ENCODE data around the gene BTG2.
A peak's percentile ranks its signal among the peaks of the same experiment; 100 is the strongest.

Gene BTG2

DNA sequence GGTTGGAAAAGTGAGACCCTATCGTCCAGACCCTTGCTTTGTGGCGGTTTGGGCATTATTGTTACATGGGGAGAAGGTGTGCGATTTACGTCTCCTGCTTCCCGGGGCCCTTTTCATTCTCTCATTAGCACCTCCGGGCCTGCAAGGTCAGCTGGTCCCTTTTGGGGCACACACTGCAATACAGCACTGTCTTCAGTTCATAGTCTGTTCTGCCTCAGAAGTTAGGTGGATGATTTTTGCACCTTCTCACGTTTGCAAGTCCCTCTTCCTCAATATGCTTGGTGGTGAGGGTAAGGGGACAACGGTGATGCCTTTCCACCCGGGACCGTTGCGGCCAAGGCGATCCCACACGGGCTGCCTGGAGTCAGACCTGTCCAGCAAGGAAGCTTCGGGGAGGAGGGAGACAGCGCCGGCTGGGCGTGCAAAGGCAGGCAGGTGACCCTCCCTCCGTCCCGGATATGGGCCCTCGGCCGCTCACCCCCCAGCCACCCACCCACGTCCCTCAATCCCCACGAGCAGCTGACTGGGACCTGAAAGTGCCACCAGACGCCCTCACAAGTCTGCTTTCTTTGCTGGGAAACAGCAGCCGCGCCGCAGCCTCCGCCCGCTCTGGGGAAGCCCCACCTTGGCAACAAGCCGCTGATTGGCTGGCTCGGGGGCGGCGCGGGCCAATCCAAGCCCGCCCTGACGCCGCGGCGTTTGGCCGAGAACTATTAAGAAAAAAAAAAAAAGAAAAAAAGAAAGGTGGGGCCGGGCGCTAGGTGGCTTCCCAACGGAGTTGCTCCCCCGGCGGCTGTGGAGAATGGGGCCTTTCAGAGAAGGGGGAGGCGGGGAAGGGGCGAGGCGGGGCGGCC lies 21.7 kb downstream of the BTG2 start:
- H2AFZ ChIP-seq (ENCODE audit: low read length), result peak overlapping the region; percentile 92
- DNase-seq (ENCODE audit: low spot score), result peak; percentile 92
- peak overlapping the region; percentile 97 for H3K18ac ChIP-seq (ENCODE audit: low read length)
- peak overlapping the region; percentile 83 for H2BK5ac ChIP-seq (ENCODE audit: low read length)
- H3K9me3 ChIP-seq (replicated peaks in 1 of 2; ENCODE audit: control insufficient read depth in 2 of 2, insufficient read depth in 1 of 2, low read depth in 1 of 2, low read length in 2 of 2), result no peaks in the 10 kb centered on the region
- peaks cover 2% of the 10 kb centered on the region for H3K79me1 ChIP-seq (ENCODE audit: low read depth, low read length)
- peak overlapping the region; percentile 92 for H2AK5ac ChIP-seq (ENCODE audit: low read depth, low read length)
- H4K8ac ChIP-seq (ENCODE audit: low read depth, low read length), result peak overlapping the region; percentile 83
- H3K23ac ChIP-seq (ENCODE audit: low read depth, low read length, poor library complexity), result peak overlapping the region; percentile 86
- H3K36me3 ChIP-seq (replicated peaks in 1 of 2; ENCODE audit: control insufficient read depth in 2 of 2, insufficient read depth in 2 of 2, low read length in 2 of 2), result no peaks in the 10 kb centered on the region
- H3K4me3 ChIP-seq (ENCODE audit: low read length in 2 of 2), result peak overlapping the region; percentile 49 to 65
- H3K14ac ChIP-seq (ENCODE audit: low read length), result peak overlapping the region; percentile 82
- H3K4me2 ChIP-seq (ENCODE audit: insufficient read depth, low read length, poor library complexity, severe bottlenecking), result peak overlapping the region; percentile 70
- H2BK15ac ChIP-seq (ENCODE audit: low read length), result peak overlapping the region; percentile 92
- peak overlapping the region; percentile 99 for H3K4ac ChIP-seq (ENCODE audit: low read length)
- peak overlapping the region; percentile 93 for H3K9ac ChIP-seq (ENCODE audit: low read depth, low read length, poor library complexity)
- peak overlapping the region; percentile 47 for H4K91ac ChIP-seq (ENCODE audit: low read depth, low read length, poor library complexity)
- no CpG with 5 or more reads among the region's 49 CpGs for WGBS, 2 donors (ENCODE audit: extremely low coverage in 2 of 2, insufficient read length in 2 of 2, insufficient replicate concordance in 1 of 2)
- peak overlapping the region; percentile 66 for H2BK12ac ChIP-seq (ENCODE audit: low read length)
- peaks cover 0 to 16% (median 0%) of the 10 kb centered on the region in 3 experiments for H3K27me3 ChIP-seq (ENCODE audit: control insufficient read depth in 3 of 3, insufficient read depth in 3 of 3, low read depth in 1 of 3, low read length in 3 of 3)
- peaks cover 41 to 48% of the 10 kb centered on the region in 2 donors for H3K4me1 ChIP-seq (ENCODE audit: control insufficient read depth in 2 of 2, insufficient read depth in 1 of 2, low read depth in 1 of 2, low read length in 2 of 2)
- peak overlapping the region; percentile 99 for H3K27ac ChIP-seq (replicated peaks; ENCODE audit: low read length)
- H2BK120ac ChIP-seq (ENCODE audit: low read depth, low read length), result peak overlapping the region; percentile 56

DNA sequence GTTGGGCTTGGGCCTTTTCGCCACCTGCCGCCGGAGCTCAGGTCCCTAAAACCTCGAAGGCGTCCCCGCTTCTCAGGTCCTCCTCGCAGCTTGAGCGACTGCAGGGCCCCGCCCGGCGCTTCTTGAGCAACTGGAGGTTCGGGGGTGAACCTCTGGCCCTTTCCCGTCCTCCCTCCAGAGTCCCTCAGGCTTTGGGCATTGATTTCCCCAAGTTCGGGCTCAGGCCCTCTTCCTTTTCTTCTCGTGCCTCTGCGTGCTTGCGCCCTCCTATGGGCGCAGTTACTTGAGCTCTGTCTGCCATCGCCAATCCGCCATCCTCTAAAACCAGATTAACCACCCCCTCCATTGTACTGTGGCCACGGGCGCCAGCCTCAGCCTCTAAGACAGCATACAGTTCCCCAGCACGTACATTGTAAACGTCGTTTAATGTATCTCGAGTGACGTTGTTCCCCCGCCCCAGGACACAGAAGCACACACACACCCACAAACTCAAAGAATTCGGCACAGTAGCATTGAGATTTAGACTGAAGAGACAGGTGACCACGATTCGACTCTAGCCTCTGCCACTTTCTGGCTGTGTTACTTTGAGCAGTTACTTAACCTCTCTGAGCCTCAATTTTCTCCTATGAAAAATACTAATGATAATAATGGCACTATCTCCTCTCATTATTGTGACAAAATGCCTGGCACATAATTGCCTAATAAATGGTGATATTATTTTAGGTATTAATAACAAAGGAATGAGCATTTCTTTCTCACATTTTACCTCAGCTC lies 22.6 kb downstream of the BTG2 start:
- H3K4me1 ChIP-seq (ENCODE audit: control insufficient read depth in 2 of 2, insufficient read depth in 1 of 2, low read depth in 1 of 2, low read length in 2 of 2), result peaks cover 37 to 45% of the 10 kb centered on the region in 2 donors

DNA sequence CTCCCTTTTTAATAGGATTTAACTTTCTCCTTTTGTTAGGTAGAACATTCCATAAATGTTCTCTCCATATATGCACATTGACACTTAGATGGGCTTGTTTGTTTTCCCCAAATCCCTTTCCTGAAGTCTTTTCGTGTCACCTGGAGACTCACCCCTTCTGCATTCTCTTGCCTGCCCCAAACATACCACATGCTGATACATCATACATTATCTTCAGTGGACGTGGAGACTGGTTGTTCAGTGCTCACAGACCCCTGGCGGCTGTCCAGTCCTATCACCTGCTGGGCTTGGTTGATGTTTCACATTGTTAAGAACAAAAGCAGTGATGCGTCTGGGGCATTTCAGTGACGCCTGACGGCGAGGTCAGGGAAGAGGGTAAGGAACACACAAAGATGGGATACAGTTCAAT lies 23.4 kb downstream of the BTG2 start:
- no CpG with 5 or more reads among the region's 7 CpGs for WGBS, 2 donors (ENCODE audit: extremely low coverage in 2 of 2, insufficient read length in 2 of 2, insufficient replicate concordance in 1 of 2)

More for the DNA sequence above, 22.6 kb downstream of the BTG2 start:
- Histone ChIP-seq H3K79me1 (ENCODE audit: low read depth, low read length) (peaks cover 2% of the 10 kb centered on the region), H2AFZ (ENCODE audit: low read length) (peak overlapping the region; percentile 92), H3K4ac (ENCODE audit: low read length) (no peak overlapping the region), H3K9me3 (replicated peaks in 1 of 2; ENCODE audit: control insufficient read depth in 2 of 2, insufficient read depth in 1 of 2, low read depth in 1 of 2, low read length in 2 of 2) (no peaks in the 10 kb centered on the region), H2BK120ac (ENCODE audit: low read depth, low read length) (peak overlapping the region; percentile 10), H3K18ac (ENCODE audit: low read length) (peak overlapping the region; percentile 94), H3K27ac (replicated peaks; ENCODE audit: low read length) (peak overlapping the region; percentile 96), H2BK15ac (ENCODE audit: low read length) (no peak overlapping the region), H3K4me2 (ENCODE audit: insufficient read depth, low read length, poor library complexity, severe bottlenecking) (peak overlapping the region; percentile 45), H3K36me3 (replicated peaks in 1 of 2; ENCODE audit: control insufficient read depth in 2 of 2, insufficient read depth in 2 of 2, low read length in 2 of 2) (no peaks in the 10 kb centered on the region), H2AK5ac (ENCODE audit: low read depth, low read length) (no peak overlapping the region), H2BK5ac (ENCODE audit: low read length) (peak overlapping the region; percentile 76), H4K8ac (ENCODE audit: low read depth, low read length) (no peak overlapping the region), H3K27me3 (ENCODE audit: control insufficient read depth in 3 of 3, insufficient read depth in 3 of 3, low read depth in 1 of 3, low read length in 3 of 3) (peaks cover 0 to 16% (median 0%) of the 10 kb centered on the region in 3 experiments), H4K91ac (ENCODE audit: low read depth, low read length, poor library complexity) (peak overlapping the region; percentile 15), H3K14ac (ENCODE audit: low read length) (no peak overlapping the region), H3K23ac (ENCODE audit: low read depth, low read length, poor library complexity) (no peak overlapping the region), H3K4me3 (ENCODE audit: low read length in 2 of 2) (peak overlapping the region in 1 of 2 donors; percentile 49), H2BK12ac (ENCODE audit: low read length) (no peak overlapping the region), H3K9ac (ENCODE audit: low read depth, low read length, poor library complexity) (no peak overlapping the region)
- peak; percentile 75 for DNase-seq (ENCODE audit: low spot score)
- no CpG with 5 or more reads among the region's 31 CpGs for WGBS, 2 donors (ENCODE audit: extremely low coverage in 2 of 2, insufficient read length in 2 of 2, insufficient replicate concordance in 1 of 2)

More for the DNA sequence above, 23.4 kb downstream of the BTG2 start:
- Histone ChIP-seq H2BK15ac (ENCODE audit: low read length) (no peak overlapping the region), H3K14ac (ENCODE audit: low read length) (no peak overlapping the region), H2AFZ (ENCODE audit: low read length) (no peak overlapping the region), H3K18ac (ENCODE audit: low read length) (no peak overlapping the region), H3K27ac (replicated peaks; ENCODE audit: low read length) (no peak overlapping the region), H3K9me3 (replicated peaks in 1 of 2; ENCODE audit: control insufficient read depth in 2 of 2, insufficient read depth in 1 of 2, low read depth in 1 of 2, low read length in 2 of 2) (no peaks in the 10 kb centered on the region), H3K23ac (ENCODE audit: low read depth, low read length, poor library complexity) (no peak overlapping the region), H3K4me1 (ENCODE audit: control insufficient read depth in 2 of 2, insufficient read depth in 1 of 2, low read depth in 1 of 2, low read length in 2 of 2) (peaks cover 33 to 40% of the 10 kb centered on the region in 2 donors), H4K8ac (ENCODE audit: low read depth, low read length) (no peak overlapping the region), H3K4me2 (ENCODE audit: insufficient read depth, low read length, poor library complexity, severe bottlenecking) (no peak overlapping the region), H3K27me3 (ENCODE audit: control insufficient read depth in 3 of 3, insufficient read depth in 3 of 3, low read depth in 1 of 3, low read length in 3 of 3) (peaks cover 0 to 17% (median 0%) of the 10 kb centered on the region in 3 experiments), H2BK120ac (ENCODE audit: low read depth, low read length) (no peak overlapping the region), H3K4me3 (ENCODE audit: low read length in 2 of 2) (peak overlapping the region in 1 of 2 donors; percentile 35), H3K79me1 (ENCODE audit: low read depth, low read length) (peaks cover 2% of the 10 kb centered on the region), H2BK12ac (ENCODE audit: low read length) (no peak overlapping the region), H4K91ac (ENCODE audit: low read depth, low read length, poor library complexity) (no peak overlapping the region), H2BK5ac (ENCODE audit: low read length) (no peak overlapping the region), H3K9ac (ENCODE audit: low read depth, low read length, poor library complexity) (no peak overlapping the region), H2AK5ac (ENCODE audit: low read depth, low read length) (no peak overlapping the region), H3K36me3 (replicated peaks in 1 of 2; ENCODE audit: control insufficient read depth in 2 of 2, insufficient read depth in 2 of 2, low read length in 2 of 2) (no peaks in the 10 kb centered on the region), H3K4ac (ENCODE audit: low read length) (no peak overlapping the region)
- no peak for DNase-seq (ENCODE audit: low spot score)

Data from neuronal stem cell (in vitro differentiated cells).